H1 (cell line): Measurements from ENCODE around the gene POU5F1. TPM values are rescaled to one million over a fixed set of nuclear protein-coding genes. Genes with fewer than 3 reads are reported as not detected.
"Not testable (repeated sequence)": the region's sequence is repeated elsewhere in the genome, so short reads cannot be mapped to it uniquely, and the experiment has no call there.

Experiments
- CTCF ChIA-PET: fragments of 300-600 bp; sonication (Branson Sonifier 250); formaldehyde crosslinking; loops from one replicate; lab custom pipeline; 2021; ENCODE audit not compliant: partially characterized antibody; lab: Charles Lee
- POLR2A ChIA-PET: fragments of 300-600 bp; sonication (Branson Sonifier 250); formaldehyde crosslinking; loops from one replicate; lab custom pipeline; 2021; ENCODE audit warnings: inconsistent platforms; ENCODE audit not compliant: partially characterized antibody; lab: Charles Lee
- DNase-seq, 2 experiments: peaks; one replicate each; pipeline versions ENCODE4 v3.0.0 to v3.0.0-alpha.2; 2010 to 2022; ENCODE audit warnings: low spot score in 2 of 2, low read depth in 1 of 2, mixed read lengths in 1 of 2
- FAIRE-seq: peaks from 2 replicates; lab custom pipeline; 2011; peaks lifted over from hg19 to GRCh38; lab: Jason Lieb, UNC
- H2AFZ ChIP-seq: 2 replicates; pipeline ENCODE4 v1.8.1; 2012; ENCODE audit warnings: low read length, inconsistent platforms
- H2AK5ac ChIP-seq: 2 replicates; pipeline ENCODE4 v1.6.1; 2013; ENCODE audit warnings: low read depth, low read length
- H2BK120ac ChIP-seq: replicated peaks from 2 replicates; pipeline ENCODE3; 2013; ENCODE audit warnings: low read depth, low read length, inconsistent platforms
- H2BK12ac ChIP-seq: 2 replicates; pipeline ENCODE4 v1.6.1; 2013; ENCODE audit warnings: low read depth, low read length
- H2BK15ac ChIP-seq: 2 replicates; pipeline ENCODE4 v1.6.1; 2013; ENCODE audit warnings: low read length
- H2BK20ac ChIP-seq: 2 replicates; pipeline ENCODE4 v1.6.1; 2013; ENCODE audit warnings: low read length
- H2BK5ac ChIP-seq: 2 replicates; pipeline ENCODE4 v1.6.1; 2013; ENCODE audit warnings: low read depth, low read length
- H3K14ac ChIP-seq: 2 replicates; pipeline ENCODE4 v1.6.1; 2013; ENCODE audit warnings: inconsistent platforms; ENCODE audit not compliant: insufficient read length
- H3K18ac ChIP-seq: 2 replicates; pipeline ENCODE4 v1.6.1; 2013; ENCODE audit warnings: low read length; ENCODE audit errors: extremely low read depth
- H3K23ac ChIP-seq: 2 replicates; pipeline ENCODE4 v1.6.1; 2013; ENCODE audit warnings: inconsistent platforms; ENCODE audit not compliant: insufficient read length
- H3K23me2 ChIP-seq: 2 replicates; pipeline ENCODE4 v1.6.1; 2013; ENCODE audit warnings: low read depth, low read length
- H3K27ac ChIP-seq: 2 replicates; pipeline ENCODE4 v1.6.1; 2011; ENCODE audit warnings: low read depth, low read length, inconsistent platforms
- H3K27me3 ChIP-seq, 4 experiments: replicated peaks in 1 of 4; 1 replicate in 1 of 4; 2 replicates in 3 of 4; pipeline versions ENCODE4 v1.6.1 to v1.8.1; 2011 to 2013; ENCODE audit warnings: low read length in 3 of 4, mild to moderate bottlenecking in 3 of 4, inconsistent platforms in 2 of 4, mixed read lengths in 2 of 4, moderate library complexity in 1 of 4; ENCODE audit not compliant: control insufficient read depth in 3 of 4, insufficient read depth in 3 of 4; ENCODE audit errors: extremely low read depth in 1 of 4
- H3K36me3 ChIP-seq, 4 experiments: 2 replicates each; pipeline versions ENCODE4 v1.6.1 to v1.8.1; 2011 to 2013; ENCODE audit warnings: mild to moderate bottlenecking in 4 of 4, low read length in 3 of 4, moderate library complexity in 2 of 4, control low read depth in 1 of 4, inconsistent platforms in 1 of 4; ENCODE audit not compliant: insufficient read depth in 4 of 4, control insufficient read depth in 2 of 4
- H3K4ac ChIP-seq: replicated peaks from 2 replicates; pipeline ENCODE3; 2013; ENCODE audit warnings: low read length, low read depth, mixed read lengths, inconsistent platforms; ENCODE audit not compliant: insufficient read length
- H3K4me1 ChIP-seq, 4 experiments: replicated peaks in 1 of 4; 1 replicate in 1 of 4; 2 replicates in 3 of 4; pipeline versions ENCODE4 v1.6.1 to v1.8.1; 2011 to 2013; ENCODE audit warnings: low read length in 3 of 4, inconsistent platforms in 2 of 4, mixed read lengths in 1 of 4; ENCODE audit not compliant: insufficient read depth in 4 of 4, control insufficient read depth in 3 of 4
- H3K4me2 ChIP-seq, 2 experiments: 2 replicates each; pipeline versions ENCODE4 v1.6.1 to v1.8.1; 2011 to 2013; ENCODE audit warnings: low read depth in 2 of 2, low read length in 2 of 2, control low read depth in 1 of 2, inconsistent platforms in 1 of 2, mild to moderate bottlenecking in 1 of 2; ENCODE audit not compliant: insufficient read depth in 1 of 2
- H3K4me3 ChIP-seq, 4 experiments: fragments of 200-600, 300-600 bp in 1 of 4; sonication (generic), shearing (Covaris generic), sonication (Bioruptor Twin) in 1 of 4; 2 replicates each; pipeline versions ENCODE4 v1.5.1 to v1.8.1; 2011 to 2016; ENCODE audit warnings: low read length in 4 of 4, low read depth in 3 of 4, control low read depth in 2 of 4, inconsistent platforms in 2 of 4, mild to moderate bottlenecking in 2 of 4, mixed read lengths in 1 of 4, moderate library complexity in 1 of 4; ENCODE audit not compliant: insufficient read depth in 2 of 4; ENCODE audit errors: extremely low read depth in 1 of 4
- H3K56ac ChIP-seq: replicated peaks from 2 replicates; pipeline ENCODE3; 2013; ENCODE audit warnings: low read depth, mild to moderate bottlenecking, mixed read lengths, low read length, inconsistent platforms; ENCODE audit not compliant: insufficient read length
- H3K79me1 ChIP-seq: 2 replicates; pipeline ENCODE4 v1.6.1; 2013; ENCODE audit warnings: low read depth, low read length, control low read depth
- H3K79me2 ChIP-seq, 2 experiments: 2 replicates each; pipeline versions ENCODE4 v1.6.1 to v1.8.1; 2012 to 2013; ENCODE audit warnings: low read length in 2 of 2, mild to moderate bottlenecking in 2 of 2, inconsistent platforms in 1 of 2; ENCODE audit not compliant: insufficient read depth in 2 of 2, control insufficient read depth in 1 of 2
- H3K9ac ChIP-seq, 4 experiments: replicated peaks in 1 of 4; 1 replicate in 1 of 4; 2 replicates in 3 of 4; pipeline versions ENCODE4 v1.6.1 to v1.8.1; 2011 to 2013; ENCODE audit warnings: low read depth in 3 of 4, low read length in 3 of 4, control low read depth in 2 of 4, mild to moderate bottlenecking in 2 of 4, moderate library complexity in 2 of 4, inconsistent platforms in 1 of 4; ENCODE audit errors: extremely low read depth in 1 of 4
- H3K9me3 ChIP-seq, 2 experiments: 2 replicates each; pipeline versions ENCODE4 v1.6.1 to v1.8.1; 2012 to 2013; ENCODE audit warnings: mild to moderate bottlenecking in 2 of 2, moderate library complexity in 2 of 2, control low read depth in 1 of 2, inconsistent platforms in 1 of 2, low read depth in 1 of 2, low read length in 1 of 2, mixed read lengths in 1 of 2; ENCODE audit not compliant: insufficient read depth in 2 of 2
- H4K20me1 ChIP-seq, 2 experiments: replicated peaks in 1 of 2; 2 replicates each; pipeline versions ENCODE3 to v1.8.1; 2011 to 2013; ENCODE audit warnings: inconsistent platforms in 2 of 2, low read length in 2 of 2, mild to moderate bottlenecking in 1 of 2; ENCODE audit not compliant: insufficient read depth in 2 of 2, control insufficient read depth in 1 of 2
- H4K5ac ChIP-seq: 2 replicates; pipeline ENCODE4 v1.6.1; 2013; ENCODE audit warnings: low read length, low read depth, mixed read lengths, inconsistent platforms; ENCODE audit not compliant: insufficient read length
- H4K8ac ChIP-seq: 2 replicates; pipeline ENCODE4 v1.8.0; 2013; ENCODE audit warnings: mild to moderate bottlenecking, moderate library complexity, low read length, inconsistent platforms; ENCODE audit not compliant: insufficient read depth; ENCODE audit errors: extremely low read depth
- H4K91ac ChIP-seq: replicated peaks from 2 replicates; pipeline ENCODE3; 2013; ENCODE audit warnings: low read length, mixed read lengths, inconsistent platforms; ENCODE audit not compliant: insufficient read length
- WGBS, 2 experiments: shearing (Covaris generic) in 1 of 2; methylation state at CpG; one replicate each; pipeline versions ENCODE4 v1.1.6 to v1.1.7; 2013 to 2015; ENCODE audit warnings: low lambda C conversion rate in 2 of 2, mixed read lengths in 2 of 2, inconsistent platforms in 1 of 2, low coverage in 1 of 2, missing lambda C conversion rate in 1 of 2; ENCODE audit not compliant: insufficient replicate concordance in 2 of 2, insufficient coverage in 1 of 2, insufficient read length in 1 of 2; ENCODE audit errors: extremely low coverage in 1 of 2, missing lambda C conversion rate in 1 of 2; 5-methylcytosine and 5-hydroxymethylcytosine counted together
- polyA plus RNA-seq, 7 experiments: library from polyadenylated mRNA; depleted of rRNA in 3 of 7; stranded (reverse) in 5 of 7; unstranded in 2 of 7; fragments of >200 nt in 5 of 7; fragments of 200-250 nt in 2 of 7; gene quantifications; 1 replicate in 5 of 7; 2 replicates in 1 of 7; 4 replicates in 1 of 7; pipeline versions ENCODE4 v1.2.1 to v1.2.3, GENCODE V29; 2011 to 2013; ENCODE audit warnings: missing spikeins in 2 of 7, mixed read lengths in 2 of 7
- total RNA-seq: library from RNA; stranded (reverse); fragmentation: NEBNext Ultra II Directional; extraction: Animal tissue kit (Norgen Biotek cat#: 25700); gene quantifications from 2 replicates; pipeline ENCODE4 v1.2.1, GENCODE V29; 2021

Gene POU5F1
- total and polyA plus RNA-seq, 2 of the 8 experiments (the other 6 are each of a cell fraction or from before 2014, with no cell fraction given), result 2,437 to 2,526 TPM

- ChIA-PET CTCF (interaction anchor here (0.7 to 11.0 kb wide), 22 partner anchors 8 to 180 kb away, joined by 3 to 103 read pairs (median 8); partner anchors contain the start of genes PSORS1C1, PSORS1C2 and TCF19), POLR2A (interaction anchor here (1.1 to 61.6 kb wide), 2 partner anchors 13 to 48 kb away, joined by 3 to 2251 read pairs; partner anchors contain the start of genes CCHCR1, CDSN, POU5F1 and PSORS1C1)
- not testable (repeated sequence) for H3K14ac ChIP-seq, H2BK120ac ChIP-seq, H3K56ac ChIP-seq, H4K5ac ChIP-seq, H2BK20ac ChIP-seq, H3K27me3 ChIP-seq, H2AK5ac ChIP-seq, H3K79me2 ChIP-seq, H2BK15ac ChIP-seq, H2BK5ac ChIP-seq, H3K4me1 ChIP-seq, H3K4ac ChIP-seq, H3K36me3 ChIP-seq, H4K20me1 ChIP-seq, H3K9ac ChIP-seq, H2AFZ ChIP-seq, H4K91ac ChIP-seq, H3K9me3 ChIP-seq, H2BK12ac ChIP-seq, FAIRE-seq, H3K18ac ChIP-seq, H4K8ac ChIP-seq, H3K27ac ChIP-seq, H3K23me2 ChIP-seq, H3K79me1 ChIP-seq, H3K4me3 ChIP-seq, DNase-seq, H3K4me2 ChIP-seq, H3K23ac ChIP-seq
- 96% methylated on average over 15 of the region's 41 CpGs; no CpG with 5 or more reads in 1 of the 2 experiments for WGBS, 2 experiments
Measured at GRCh38 chr6:31195308-31195979, 25.0 kb upstream of the POU5F1 start.
